Neuron (in vitro differentiated cells): Measurements from ENCODE around the gene PDE4C.

Experiments
- H2AFZ ChIP-seq: one replicate; pipeline ENCODE4 v1.6.1; 2013; ENCODE audit warnings: low read depth, mild to moderate bottlenecking, inconsistent platforms, low read length, moderate library complexity
- H3K27me3 ChIP-seq: one replicate; pipeline ENCODE4 v1.6.1; 2013; ENCODE audit warnings: low read length; ENCODE audit not compliant: insufficient read depth
- H3K36me3 ChIP-seq: one replicate; pipeline ENCODE4 v1.6.1; 2013; ENCODE audit warnings: low read length; ENCODE audit not compliant: insufficient read depth
- H3K4me1 ChIP-seq: one replicate; pipeline ENCODE4 v1.6.1; 2013; ENCODE audit warnings: low read length; ENCODE audit not compliant: insufficient read depth
- H3K4me3 ChIP-seq: 2 replicates; pipeline ENCODE4 v1.5.1; 2013; ENCODE audit warnings: mild to moderate bottlenecking, low read length, moderate library complexity
- H3K9me3 ChIP-seq: one replicate; pipeline ENCODE4 v1.6.1; 2013; ENCODE audit warnings: low read length

PDE4C gene

DNA sequence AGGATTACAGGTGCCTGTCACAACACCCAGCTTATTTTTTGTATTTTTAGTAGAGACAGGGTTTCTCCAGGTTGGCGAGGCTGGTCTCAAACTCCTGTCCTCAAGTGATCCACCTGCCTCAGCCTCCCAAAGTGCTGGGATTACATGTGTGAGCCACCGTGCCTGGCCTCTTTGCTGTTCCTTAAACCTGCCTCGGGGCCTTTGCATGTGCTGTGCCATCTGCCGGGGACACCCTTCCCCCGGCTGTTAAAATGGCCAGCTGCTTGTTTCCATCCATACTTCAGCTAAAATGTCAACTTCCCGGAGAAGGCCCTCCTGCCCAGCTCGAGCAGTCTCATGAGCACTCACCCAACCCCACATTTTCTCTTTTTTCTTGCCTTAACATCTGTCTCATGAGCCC is 19.1 kb upstream of the PDE4C start:
- Histone ChIP-seq H3K4me3 (no peak overlapping the region), H2AFZ (no peak overlapping the region), H3K36me3 (no peaks in the 10 kb centered on the region), H3K9me3 (no peaks in the 10 kb centered on the region), H3K27me3 (peaks cover 18% of the 10 kb centered on the region), H3K4me1 (no peaks in the 10 kb centered on the region)

DNA sequence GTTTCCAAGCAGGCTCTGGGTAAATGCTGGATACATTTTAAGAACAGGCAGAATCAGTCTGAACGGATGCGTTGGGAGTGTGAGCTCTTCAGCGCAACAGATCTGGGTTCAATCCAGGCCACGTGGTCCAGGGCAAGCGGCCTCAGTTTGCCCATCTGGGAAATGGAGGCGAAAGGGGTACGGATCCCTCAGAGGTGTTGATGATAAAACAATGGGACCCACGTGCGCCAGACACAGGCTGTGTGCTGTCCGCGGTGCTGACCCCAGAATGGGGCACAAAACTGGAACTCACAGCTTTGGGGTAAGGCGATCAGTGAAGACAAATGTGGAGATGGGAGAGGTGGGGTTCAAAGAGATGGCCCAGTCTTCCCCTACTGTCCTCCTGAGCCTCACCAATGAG is 13.1 kb upstream of the PDE4C start:
- no peaks in the 10 kb centered on the region for H3K9me3 ChIP-seq
- no peaks in the 10 kb centered on the region for H3K36me3 ChIP-seq
- H3K27me3 ChIP-seq = peaks cover 25% of the 10 kb centered on the region
- H3K4me3 ChIP-seq = no peak overlapping the region
- no peak overlapping the region for H2AFZ ChIP-seq
- no peaks in the 10 kb centered on the region for H3K4me1 ChIP-seq

DNA sequence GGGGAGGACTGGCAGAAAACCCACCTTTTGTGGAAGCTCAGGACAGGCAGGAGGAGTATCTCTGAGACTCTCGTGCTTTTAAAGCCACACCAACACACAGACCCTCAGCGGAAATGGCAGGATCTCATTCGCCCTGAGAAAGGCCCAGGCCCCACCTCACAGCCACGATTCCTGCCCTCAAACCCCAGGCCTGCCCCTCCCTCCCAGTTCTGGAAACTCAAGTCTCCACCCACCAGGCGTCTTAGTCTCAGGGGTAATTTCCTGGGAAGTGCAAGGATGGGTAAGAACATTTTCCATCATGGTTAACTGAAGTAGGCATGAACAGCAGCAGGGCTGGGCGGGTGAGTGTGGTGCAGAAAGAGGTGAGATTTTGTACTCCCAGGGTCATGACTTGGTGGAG is 8.0 kb upstream of the PDE4C start:
- no peaks in the 10 kb centered on the region for H3K36me3 ChIP-seq
- peaks cover 7% of the 10 kb centered on the region for H3K27me3 ChIP-seq
- H3K4me3 ChIP-seq = no peak overlapping the region
- H3K9me3 ChIP-seq = no peaks in the 10 kb centered on the region
- no peak overlapping the region for H2AFZ ChIP-seq
- peaks cover 6% of the 10 kb centered on the region for H3K4me1 ChIP-seq

DNA sequence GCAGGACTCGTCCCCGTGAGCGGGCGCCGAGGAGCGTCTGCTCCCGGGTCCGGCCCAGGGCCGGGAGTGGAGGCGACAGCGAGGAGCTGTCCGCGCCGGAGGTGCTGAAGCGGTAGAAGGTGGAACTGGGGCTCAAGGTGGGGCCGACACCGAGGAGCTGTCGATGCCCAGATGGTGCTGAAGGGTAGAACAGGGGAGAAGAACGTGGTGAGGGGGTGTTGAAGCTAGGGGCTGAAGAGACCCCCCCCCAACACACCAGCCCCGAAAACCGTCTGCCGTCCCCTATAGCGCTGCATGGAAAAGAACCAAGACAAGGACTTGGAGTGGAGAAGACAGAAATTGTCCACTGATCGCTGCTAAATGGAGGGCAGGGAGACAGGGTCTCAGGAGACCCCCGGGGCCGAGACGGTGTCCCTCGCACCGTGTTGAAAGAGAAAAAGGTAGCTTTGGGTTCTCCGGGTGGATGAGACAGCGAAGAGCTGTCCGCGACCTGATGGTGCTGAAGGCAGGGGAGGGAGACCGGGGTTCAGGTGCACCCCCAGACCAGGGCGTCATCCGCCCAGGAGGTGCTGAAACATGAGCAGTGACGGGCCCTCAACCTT is 7.1 kb upstream of the PDE4C start:
- H2AFZ ChIP-seq = no peak overlapping the region
- peaks cover 6% of the 10 kb centered on the region for H3K4me1 ChIP-seq
- no peaks in the 10 kb centered on the region for H3K36me3 ChIP-seq
- no peaks in the 10 kb centered on the region for H3K9me3 ChIP-seq
- no peak overlapping the region for H3K4me3 ChIP-seq
- H3K27me3 ChIP-seq = peaks cover 5% of the 10 kb centered on the region

DNA sequence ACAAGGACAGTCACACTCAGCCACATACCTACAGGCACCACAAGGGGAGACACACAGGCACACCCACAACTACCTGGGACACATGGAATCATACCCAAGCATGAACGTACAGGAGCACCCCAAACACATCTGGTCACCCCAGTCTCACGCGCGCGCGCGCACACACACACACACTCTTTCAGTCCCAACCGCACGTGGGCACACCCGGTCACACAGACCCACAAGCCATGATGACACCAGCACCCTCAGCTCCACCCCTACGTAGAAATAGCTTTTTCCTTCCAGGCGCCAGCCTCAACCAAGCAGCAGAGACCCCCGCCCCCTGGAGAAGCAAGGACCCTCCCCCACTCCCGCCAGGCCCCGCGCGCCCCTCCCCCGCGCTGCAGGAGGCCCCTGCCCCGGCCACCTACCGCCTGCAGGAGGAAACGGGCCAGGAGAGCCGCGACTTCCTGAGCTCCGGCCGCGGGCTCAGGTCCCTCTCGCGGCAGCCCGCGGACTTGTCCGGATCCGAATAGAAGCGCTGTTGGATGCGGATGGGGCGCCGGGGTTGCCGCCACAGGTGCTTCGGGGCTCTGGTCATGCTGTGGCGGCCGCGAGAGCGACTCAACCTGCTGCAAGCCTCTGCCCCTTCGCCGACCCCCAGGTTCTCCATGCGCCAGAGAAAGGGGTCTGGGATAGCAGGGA is 6.4 kb upstream of the PDE4C start:
- Histone ChIP-seq H3K27me3 (peaks cover 5% of the 10 kb centered on the region), H3K4me3 (peak overlapping the region; percentile 11), H3K9me3 (no peaks in the 10 kb centered on the region), H3K36me3 (no peaks in the 10 kb centered on the region), H3K4me1 (peaks cover 6% of the 10 kb centered on the region), H2AFZ (no peak overlapping the region)

DNA sequence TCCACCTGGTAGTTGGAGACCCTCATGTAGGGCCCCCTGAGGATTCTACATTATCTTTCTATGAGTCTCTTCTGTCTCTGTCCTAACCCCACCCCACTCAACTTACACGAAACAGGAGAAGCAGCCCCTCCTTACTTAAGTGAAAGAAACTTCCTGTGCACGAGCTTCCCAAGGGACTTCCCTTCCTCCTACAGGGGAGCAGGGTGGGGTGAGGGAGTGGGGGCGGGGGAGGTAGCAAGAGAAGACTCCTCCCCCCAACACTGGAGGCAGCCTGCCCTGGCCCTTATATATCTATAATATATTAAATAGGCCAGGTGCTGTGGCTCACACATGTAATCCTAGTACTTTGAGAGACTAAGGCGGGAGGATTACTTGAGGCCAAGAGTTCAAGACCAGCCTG is 5.5 kb upstream of the PDE4C start:
- no peak overlapping the region for H2AFZ ChIP-seq
- H3K9me3 ChIP-seq = no peaks in the 10 kb centered on the region
- H3K4me3 ChIP-seq = no peak overlapping the region
- no peaks in the 10 kb centered on the region for H3K36me3 ChIP-seq
- peaks cover 6% of the 10 kb centered on the region for H3K4me1 ChIP-seq
- H3K27me3 ChIP-seq = peaks cover 4% of the 10 kb centered on the region

DNA sequence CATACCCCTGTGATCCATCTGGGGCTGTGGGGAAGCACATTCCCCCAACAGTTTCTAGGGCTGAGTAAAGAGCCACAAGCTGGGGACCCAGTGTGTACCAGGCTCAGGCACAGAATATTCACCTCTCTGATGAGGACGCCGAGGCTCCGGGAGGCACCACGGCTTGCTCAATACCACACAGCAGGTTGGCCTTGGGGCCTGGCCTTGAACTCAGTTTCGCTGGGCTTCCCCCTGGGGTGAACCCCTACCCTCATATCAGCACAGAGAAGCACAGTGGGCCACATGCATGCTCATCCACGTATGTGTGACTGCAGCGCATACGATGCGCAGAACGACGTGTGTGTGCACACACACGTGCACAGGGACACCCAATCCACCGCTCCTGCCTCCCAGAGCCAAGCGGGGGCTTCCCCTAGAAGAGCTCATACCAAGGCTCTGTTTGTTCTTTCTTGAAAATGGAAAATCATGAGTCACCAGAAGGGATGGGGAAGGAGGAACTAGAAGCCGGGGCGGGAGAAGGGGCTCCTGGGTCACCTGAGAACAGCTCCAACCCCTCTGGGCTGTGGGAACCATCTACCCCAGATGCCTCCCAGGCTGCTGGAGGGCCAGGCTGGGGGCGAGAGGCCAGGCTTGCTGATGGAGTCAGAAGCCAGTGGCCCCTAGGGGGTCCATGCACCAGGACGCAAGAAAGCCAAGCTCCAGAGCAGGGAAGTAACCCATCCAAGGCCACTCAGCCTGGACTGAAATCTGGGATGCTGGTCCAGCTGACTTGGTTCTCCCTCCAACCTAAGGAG is 4.9 kb upstream of the PDE4C start:
- H2AFZ ChIP-seq = no peak overlapping the region
- H3K9me3 ChIP-seq = no peaks in the 10 kb centered on the region
- H3K36me3 ChIP-seq = no peaks in the 10 kb centered on the region
- peaks cover 6% of the 10 kb centered on the region for H3K4me1 ChIP-seq
- peaks cover 3% of the 10 kb centered on the region for H3K27me3 ChIP-seq
- no peak overlapping the region for H3K4me3 ChIP-seq

DNA sequence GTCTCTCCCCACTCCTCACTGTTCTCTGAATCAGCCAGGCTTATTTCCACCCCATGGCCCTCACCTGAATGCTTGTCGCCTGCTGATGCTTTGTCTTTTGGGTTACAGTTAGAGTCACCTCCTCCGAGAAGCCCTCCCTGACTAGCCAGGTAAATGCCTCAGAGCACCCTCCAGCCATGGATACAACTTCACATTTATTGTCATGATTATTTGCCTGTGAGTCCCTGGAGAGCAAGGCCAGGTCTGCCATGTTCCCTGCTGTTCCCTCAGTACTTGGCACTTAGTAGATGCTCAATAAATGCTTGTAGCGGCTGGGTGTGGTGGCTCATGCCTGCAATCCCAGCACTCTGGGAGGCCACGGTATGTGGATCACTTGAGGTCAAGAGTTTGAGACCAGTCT is 3.7 kb upstream of the PDE4C start:
- Histone ChIP-seq H3K27me3 (peaks cover 12% of the 10 kb centered on the region), H3K4me1 (peaks cover 12% of the 10 kb centered on the region), H3K4me3 (no peak overlapping the region), H2AFZ (no peak overlapping the region), H3K9me3 (no peaks in the 10 kb centered on the region), H3K36me3 (no peaks in the 10 kb centered on the region)

DNA sequence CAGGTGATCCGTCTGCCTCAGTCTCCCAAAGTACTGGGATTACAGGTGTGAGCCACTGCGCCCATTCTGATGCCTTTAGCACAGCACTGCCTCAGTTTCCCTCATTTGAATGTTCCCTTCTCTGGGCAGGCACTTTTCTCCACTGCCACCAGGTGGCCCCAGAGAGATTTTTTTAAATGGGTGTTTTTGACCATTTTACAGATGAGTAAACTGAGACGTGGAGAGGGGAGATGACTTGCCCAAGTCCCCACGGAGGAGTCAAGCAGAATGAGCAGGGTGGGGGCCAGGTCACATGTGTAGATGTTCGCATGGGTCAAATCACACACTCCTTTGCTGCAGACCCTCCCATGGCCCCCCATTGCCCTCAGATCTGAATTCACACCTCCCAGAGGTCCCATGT is 3.2 kb upstream of the PDE4C start:
- H2AFZ ChIP-seq = no peak overlapping the region
- peaks cover 14% of the 10 kb centered on the region for H3K27me3 ChIP-seq
- H3K4me3 ChIP-seq = no peak overlapping the region

DNA sequence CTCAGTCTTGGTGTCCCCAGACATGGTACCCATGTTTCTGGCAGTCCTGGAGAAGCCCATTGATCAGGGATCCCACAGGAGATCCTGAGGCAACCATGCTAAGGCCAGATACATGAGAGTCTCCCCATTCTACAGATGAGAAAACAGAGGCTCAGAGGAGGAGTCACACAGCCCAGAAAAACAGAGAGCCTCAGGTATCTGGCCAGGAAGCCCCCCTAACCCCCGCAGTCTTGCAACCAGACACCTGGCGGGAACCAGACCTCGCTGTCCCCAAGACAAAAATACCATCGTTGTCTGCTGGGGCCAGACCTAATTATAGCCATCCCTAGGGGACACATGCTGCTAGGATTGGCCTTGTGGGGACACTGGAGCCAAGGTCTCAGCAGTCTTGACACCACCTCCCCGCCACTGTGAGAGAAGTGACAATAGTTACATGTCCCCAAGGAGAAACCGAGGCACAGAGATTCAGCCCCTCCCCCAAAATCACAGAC is 1.6 kb upstream of the PDE4C start:
- Histone ChIP-seq H3K9me3 (no peaks in the 10 kb centered on the region), H3K36me3 (no peaks in the 10 kb centered on the region), H3K4me3 (no peak overlapping the region), H2AFZ (no peak overlapping the region), H3K4me1 (peaks cover 16% of the 10 kb centered on the region), H3K27me3 (peaks cover 14% of the 10 kb centered on the region)

More for the DNA sequence above, 3.2 kb upstream of the PDE4C start:
- H3K9me3 ChIP-seq = no peaks in the 10 kb centered on the region
- peaks cover 16% of the 10 kb centered on the region for H3K4me1 ChIP-seq
- no peaks in the 10 kb centered on the region for H3K36me3 ChIP-seq

DNA sequence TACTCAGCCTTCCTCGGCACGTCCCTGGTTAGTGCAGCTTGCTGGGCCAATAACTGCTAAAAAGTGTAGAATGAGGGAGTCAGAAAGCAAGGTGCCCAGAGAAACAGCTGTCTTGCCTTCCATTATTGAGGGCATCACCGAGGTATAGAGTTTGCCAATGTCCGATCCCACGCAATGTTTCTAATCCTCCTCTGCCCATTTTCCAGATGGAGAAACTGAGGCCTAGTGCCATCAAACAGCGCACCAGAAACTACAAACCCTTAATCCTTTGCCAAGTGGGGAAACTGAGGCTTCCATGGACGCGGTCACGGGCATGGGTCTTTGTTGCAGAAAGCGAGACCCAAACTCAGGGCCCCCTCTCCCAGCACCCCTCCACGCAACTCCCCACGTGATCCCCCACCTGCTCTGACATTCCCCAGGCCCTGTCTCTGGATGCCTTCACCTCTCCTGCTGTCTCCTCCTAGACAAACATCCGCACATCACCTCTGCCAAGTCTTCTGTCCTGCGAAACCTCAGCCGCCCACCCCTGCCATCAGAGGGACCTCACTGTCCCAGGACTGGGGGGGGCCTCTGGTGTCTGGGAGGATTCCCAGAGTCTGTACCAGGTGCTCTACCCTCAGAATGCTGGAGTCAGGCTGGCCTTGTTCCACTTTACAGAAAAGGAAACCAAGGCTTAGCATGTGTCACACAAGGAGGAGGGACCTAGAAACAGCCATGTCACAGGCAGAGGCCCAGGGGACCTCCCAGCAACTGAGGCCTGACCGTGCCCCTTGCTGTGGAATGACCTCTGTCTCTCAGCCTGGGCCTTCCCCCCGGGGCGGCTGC is 930 bp upstream of the PDE4C start:
- Histone ChIP-seq H3K27me3 (peaks cover 14% of the 10 kb centered on the region), H3K36me3 (no peaks in the 10 kb centered on the region), H3K4me3 (no peak overlapping the region), H3K4me1 (peaks cover 11% of the 10 kb centered on the region), H2AFZ (no peak overlapping the region), H3K9me3 (no peaks in the 10 kb centered on the region)

DNA sequence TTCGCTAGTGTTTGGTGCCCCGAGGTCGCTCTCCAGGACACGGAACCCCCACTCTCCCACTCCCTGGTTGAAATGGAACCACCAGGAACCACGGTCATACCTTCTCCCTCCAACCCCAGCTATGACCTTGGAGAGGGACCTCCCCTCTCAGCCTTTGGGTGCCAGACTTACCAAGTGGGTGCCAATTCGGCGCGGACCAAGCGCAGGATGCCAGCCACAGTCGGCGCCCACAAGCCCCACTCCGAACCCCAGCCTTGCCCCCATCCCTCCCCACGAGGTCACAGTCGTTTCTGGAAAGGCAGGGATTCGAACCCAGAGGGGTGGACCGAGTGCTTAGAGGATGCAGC is 910 bp downstream of the PDE4C start:
- peaks cover 22% of the 10 kb centered on the region for H3K27me3 ChIP-seq
- no peaks in the 10 kb centered on the region for H3K36me3 ChIP-seq
- no peak overlapping the region for H3K4me3 ChIP-seq
- no peak overlapping the region for H2AFZ ChIP-seq
- H3K4me1 ChIP-seq = peaks cover 10% of the 10 kb centered on the region
- H3K9me3 ChIP-seq = no peaks in the 10 kb centered on the region
